CD4-positive, alpha-beta T cell treated with Interleukin-15 for 1 hour (primary cell): ENCODE results near the gene AGFG1.

Source experiments
- DNase-seq: peaks from one replicate; pipeline ENCODE4 v3.0.0-alpha.2; 2020

Gene AGFG1

DNA sequence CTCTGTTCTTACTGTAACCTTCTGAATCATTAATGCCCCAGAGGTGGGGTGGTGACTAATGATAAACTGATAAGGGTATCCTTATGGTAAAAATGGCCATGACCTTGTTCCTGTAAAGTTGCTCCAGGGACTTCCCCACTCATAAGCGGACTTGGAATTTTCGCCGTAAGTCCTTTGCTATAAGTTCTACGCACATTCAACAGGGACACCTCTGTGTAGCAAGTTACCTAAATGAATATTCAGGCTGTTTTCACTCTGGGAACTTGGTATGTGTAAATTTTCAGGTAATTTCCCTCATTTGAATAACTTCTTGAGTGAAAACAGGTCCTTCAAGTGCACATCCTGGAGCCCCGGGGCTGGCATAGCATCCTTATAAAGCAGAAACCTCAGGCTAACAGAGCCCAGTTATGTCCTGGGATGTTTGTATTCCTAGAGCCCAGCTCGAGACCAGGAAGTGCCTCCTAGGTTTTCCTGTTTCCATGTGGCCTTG is 9.4 kb upstream of the AGFG1 start:
- no peak for DNase-seq

DNA sequence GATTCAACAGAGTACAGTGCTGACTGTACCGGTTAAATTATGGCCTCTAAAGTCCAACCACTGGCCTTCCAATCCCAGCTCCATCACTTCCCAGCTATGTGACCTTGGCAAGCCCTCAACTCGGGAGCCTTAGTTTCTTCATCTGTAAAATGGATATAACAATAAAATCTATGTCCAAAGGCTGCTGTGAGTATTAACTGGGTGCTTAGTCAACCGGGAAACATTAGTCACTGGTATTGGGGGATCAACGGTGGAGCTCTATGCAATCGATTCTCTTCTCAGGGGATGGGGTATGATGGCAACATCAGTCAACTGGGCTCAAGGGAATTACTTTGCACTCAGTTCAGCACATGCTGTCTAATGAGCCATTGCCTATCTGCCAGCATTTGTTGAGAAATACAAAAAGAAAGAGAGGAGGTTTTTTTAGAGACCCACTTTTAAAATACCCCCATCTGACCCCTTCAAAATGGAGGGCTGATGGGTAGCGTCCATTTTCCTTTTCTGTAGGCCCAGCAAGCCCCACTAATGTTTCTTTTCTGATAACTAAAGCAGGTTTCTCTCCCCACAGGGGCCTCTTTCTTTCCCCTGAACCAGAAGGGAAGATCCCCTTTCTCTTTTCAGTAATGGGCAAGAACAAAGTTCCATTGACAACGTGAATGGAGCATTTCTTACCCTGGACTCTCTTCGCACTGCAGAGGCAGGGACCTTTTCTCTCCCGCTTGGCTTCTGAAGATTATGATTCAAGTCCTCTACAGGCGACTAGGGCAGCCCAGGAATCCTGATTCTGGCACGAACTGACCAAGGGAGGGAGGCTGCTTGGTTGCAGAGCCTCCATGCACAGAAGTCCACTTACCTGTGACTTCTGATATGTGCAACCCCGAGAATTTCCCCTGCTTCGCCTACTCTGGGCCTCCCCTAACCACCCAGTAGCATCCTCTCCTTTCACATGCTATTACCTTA is 8.7 kb upstream of the AGFG1 start:
- DNase-seq, result no peak

DNA sequence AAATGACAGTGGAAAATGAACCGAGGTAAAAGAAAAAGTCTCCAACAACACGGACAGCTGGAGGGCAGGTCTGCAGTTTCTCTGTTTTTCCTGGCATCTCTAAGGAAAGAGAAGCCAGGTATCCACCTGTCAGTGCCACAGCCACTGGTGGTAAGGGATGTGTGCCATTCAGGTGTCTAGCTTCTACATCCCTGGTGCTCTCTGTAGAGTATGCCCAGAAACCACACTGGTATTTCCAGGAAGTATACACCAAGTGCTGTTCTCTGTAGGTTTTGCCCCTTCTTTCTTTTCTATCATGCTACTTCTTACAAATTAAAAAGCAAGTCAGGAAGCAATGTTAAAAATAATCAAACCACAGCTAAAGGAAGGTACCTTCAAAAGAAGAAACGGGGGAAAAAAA is 7.6 kb upstream of the AGFG1 start:
- no peak for DNase-seq

DNA sequence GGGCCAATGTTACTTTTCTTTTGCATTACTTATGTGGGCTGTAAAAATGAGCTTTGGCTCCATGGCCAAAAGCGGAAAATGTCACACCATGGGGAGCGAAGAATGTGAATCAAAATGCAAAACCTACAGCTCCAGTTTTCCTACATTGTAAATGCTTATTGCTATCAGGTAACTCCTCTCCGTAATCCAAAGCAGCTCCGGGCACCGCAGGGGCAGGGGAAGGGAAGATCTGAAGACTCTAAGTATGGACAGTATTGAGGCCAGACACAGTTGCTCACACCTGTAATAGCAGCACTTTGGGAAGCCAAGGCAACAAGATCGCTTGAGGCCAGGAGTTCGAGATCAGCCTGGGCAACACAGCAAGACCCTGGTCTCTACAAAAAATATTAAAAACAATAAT is 7.1 kb upstream of the AGFG1 start:
- DNase-seq, result no peak

DNA sequence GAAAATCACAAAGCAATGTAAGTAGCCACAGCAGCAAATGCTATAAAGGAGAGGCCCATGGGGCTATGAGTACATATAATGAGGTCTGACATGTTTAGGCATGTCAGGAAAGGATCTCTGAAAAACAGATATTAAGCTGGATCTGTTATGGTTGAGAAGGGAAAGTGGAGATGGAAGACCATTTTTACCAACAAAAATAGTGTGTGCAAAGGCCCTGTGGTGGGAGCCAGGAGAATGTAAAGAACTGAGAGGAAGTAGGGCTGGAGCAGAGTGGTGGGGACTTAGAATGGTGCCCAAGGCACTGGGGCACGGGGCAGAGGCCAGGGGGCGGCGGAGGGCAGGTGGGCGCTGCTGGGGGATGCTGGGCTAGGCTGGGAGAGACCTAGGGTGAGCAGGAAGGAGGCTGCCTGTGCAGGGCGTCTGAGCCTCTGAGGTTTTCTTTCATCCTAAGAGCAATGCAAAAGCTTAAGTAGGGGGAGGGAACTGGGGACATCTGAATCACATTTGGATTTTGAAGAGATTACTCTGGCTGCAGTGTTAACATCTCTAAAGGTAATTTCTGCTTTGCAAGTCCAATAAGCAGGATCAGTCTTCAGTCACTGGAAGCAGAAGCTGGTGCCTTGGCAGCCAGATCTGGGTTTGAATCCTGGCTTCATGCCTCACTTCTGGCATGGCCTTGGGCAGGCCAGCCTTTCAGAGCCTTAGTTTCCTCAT is 4.9 kb upstream of the AGFG1 start:
- DNase-seq, result no peak

DNA sequence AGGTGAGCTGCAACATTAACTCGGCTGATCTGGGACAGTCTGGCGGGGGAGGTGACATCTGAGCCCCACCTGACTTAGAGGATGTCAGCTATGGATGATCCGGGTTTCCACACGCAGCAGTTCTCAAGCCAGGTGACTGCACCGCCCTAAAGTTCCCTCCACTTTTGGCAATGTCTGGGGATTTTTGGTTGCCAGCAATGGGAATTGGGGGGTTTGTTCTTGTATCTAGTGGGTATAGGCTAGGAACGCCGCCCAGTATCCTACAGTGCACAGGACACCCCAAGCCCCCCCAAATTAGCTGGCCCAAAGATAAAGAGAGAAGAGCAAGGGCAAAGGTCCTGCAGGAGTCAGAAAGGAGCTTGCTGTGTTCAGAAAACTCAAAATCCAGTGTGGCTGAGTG is 544 bp upstream of the AGFG1 start:
- no peak for DNase-seq

DNA sequence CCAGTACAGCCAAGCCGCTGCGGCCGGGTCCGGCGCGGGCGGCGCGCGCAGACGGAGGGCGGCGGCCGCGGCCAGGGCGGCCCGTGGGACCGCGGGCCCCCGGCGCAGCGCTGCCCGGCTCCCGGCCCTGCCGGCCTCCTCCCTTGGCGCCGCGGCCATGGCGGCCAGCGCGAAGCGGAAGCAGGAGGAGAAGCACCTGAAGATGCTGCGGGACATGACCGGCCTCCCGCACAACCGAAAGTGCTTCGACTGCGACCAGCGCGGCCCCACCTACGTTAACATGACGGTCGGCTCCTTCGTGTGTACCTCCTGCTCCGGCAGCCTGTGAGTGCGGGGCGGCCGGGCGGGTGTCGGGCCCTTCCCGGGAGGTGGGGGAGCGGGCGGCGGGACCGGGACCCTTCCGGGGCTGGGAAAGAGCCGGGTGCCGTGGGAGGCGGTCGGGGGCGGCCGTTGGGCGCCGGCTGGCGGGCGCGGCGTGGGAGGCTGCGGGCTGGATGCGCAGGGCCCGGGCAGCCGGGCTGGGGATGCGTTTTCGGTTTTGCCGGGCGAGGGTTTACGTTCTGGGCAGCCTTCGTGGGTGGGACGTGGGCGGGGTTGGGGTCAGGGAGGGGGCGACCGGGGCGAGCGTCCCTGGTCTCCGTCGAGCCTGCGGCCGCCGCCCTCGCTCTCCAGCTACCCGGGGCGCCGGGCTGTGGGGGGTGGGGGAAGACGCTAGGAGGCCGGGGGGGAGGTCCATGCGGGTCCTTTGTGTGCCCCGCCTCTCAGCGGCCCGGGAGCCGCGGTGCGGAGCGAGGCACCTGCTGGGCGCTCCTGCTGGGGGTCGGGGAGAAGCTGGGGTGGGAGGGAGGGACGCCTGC is 537 bp downstream of the AGFG1 start:
- DNase-seq, result peak; percentile 49

DNA sequence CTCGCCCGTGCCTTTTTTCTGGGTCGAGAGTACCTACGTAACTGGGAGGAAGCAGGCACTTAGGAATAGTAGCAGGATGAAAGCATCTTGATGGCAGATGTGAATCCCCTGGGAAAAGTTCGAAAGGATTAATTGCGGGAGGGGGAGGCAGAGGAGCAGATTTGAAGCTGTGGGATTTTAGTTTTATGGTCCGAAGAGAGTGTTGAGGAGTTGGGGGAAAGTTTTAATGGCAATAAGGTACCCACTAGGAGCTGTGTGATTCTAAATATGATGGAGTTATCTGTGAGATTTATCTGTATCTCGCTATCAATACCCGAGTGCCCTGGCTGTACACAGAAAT is 1.1 kb downstream of the AGFG1 start:
- DNase-seq, result no peak

DNA sequence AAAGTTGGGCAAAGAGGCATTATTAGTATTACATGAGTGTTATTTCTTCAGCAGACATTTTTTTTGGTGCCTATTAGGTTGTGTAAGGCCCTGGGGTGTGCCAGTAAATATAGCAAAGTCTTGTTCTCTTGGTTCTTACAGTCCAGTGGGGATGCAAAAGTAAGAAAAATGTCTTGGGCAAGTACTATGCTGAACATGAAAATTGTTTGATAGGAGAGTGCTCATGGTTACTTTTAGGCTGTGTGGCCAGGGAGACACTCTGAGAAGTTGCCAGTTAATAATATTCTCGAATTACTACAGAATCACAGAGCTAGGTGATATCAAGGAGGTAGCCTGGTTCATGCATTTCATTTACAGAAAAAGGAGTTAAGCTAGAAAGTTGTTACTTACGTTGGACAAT is 1.9 kb downstream of the AGFG1 start:
- no peak for DNase-seq

DNA sequence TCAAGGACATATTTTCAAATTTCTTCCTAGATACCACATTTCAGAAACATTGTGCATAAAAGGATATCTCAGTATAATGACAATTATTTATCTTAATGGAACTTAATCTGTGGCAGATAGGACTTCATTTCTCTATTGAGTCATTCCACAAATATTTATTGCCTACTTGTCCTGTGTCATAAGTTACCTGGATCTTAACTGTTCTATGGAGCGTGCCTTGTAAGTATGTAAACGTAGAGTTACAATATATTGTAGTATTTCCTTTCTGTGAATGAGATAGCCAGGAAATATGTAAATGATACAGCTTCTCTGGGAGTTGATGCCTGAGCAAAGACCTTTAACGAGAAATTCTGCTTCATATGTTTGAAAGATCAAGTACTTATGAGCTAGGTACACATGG is 2.5 kb downstream of the AGFG1 start:
- DNase-seq, result no peak

DNA sequence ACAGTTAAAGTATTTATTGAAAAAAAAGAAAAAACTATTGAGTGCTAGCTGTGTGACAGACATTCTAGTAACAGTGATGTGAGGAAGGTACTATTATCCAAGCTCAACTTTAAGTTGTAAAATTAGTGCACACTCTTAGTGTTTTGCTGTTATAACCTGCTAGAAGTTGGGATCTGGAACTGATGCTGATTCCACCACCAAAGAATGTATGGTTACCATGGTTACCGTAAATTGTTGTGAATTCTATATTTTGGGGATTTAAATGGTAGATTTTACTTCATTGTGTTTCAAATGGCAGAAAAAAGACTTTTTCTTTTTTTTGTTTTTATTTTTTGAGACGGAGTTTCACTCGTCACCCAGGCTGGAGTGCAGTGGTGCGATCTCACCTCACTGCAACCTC is 5.3 kb downstream of the AGFG1 start:
- DNase-seq, result no peak

DNA sequence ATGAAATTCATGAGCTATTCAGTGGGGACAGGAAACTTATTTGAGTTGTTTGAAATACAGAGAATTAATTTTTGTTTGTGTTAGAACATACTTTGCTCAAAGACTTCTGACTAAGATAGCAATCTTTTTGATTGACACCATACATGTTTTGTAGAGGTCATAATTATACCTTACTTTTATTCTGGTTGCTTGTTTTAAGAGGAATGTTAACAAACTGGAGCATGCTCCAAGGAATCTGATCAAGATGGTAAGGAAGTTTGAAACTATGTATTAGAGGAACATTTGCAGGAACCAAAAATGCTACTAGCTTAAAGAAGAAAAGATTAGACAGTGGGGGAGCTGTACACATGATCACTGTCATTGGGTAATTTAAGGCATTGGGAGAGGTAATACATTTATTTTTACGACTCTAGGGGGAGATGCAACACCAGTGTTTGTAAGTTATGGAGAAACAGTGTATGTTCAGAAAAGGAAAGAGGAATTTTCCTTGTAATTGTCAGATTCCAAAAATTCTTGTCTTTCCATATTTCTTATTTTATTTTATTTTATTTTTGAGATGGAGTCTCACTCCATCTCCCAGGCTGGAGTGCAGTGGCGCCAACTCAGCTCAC is 8.0 kb downstream of the AGFG1 start:
- DNase-seq, result no peak

DNA sequence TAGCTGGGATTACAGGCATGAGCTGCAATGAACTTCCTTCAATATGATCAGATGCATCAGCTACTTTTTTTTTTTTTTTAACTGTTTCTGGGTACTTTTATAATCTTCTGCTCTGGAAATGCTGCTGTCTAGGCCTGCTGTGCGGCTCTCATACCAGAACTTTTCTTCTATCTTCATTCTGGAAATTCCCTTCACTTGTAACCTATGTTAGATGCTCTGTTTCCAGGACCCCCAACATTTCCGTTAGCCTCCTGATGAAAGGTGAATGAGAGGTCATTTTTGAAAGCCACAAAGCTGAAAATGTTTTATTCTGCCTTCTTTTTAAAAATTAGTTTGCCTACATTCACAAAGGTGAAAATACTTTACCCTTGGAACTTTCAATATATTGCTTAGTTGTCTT is 8.6 kb downstream of the AGFG1 start:
- DNase-seq, result no peak

DNA sequence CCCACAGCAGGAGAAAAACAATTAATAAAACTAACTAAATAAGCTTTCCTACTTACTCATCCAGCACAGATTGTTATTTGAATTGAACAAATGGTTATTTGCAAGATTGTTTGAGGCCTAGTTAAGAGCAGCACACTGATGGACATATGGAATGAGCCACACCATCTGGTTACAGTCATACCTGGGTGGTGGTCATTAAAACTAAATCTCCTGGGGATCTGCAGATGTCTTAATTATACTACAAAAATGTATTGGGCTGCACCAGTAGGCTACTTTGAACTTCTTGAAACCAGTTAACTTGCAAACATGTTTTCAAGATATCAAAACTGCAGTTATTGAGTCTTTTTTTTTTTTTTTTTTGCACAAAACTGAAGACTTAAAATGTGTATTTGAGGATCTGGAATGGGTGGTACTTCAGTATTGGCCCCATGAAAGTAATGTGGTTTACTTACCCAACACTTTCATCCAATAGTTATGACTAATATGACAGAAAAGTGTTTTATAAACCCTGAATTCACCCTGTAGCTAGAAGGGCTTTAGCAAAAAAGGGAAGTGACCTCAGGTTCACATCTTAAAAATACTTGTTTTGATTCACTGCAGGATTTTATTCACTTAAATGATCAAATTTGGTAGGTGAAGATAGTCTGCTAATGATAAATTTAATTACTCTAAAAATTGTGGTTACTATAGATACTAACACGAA is 10.8 kb downstream of the AGFG1 start:
- no peak for DNase-seq

DNA sequence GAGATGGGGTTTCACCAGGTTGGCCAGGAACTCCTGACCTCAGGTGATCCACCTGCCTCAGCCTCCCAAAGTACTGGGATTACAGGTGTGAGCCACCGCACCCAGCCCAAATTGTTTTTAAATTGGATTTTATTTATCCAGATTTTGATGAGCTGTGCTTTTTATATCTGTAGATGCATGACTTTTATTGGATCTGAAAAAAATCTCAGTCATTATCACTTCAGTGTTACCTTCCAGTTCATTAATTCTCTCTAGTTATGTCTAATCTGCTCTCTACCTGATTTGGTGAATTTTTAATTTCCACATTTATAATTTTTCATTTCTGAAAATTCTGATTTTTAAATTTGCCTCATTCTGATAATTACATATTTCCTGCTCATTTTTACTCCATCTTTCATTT is 13.5 kb downstream of the AGFG1 start:
- no peak for DNase-seq

DNA sequence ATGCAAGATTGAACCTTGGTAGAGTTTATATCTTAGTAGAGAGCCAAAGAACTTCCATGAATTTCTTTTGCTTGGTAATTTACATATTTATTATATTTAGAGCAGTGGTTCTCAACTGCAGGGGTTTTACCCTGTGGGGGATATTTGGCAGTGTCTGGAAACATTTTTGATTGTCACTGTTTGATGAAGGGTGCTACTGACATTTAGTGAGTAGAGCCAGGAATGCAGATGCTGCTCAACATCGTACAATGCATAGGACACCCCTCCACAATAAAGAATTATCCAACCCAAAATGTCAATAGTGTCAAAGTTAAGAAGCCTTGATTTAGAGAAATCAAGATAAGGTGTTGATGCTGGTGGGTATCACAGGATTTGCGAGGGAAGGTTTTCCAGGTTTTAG is 14.7 kb downstream of the AGFG1 start:
- DNase-seq, result no peak

DNA sequence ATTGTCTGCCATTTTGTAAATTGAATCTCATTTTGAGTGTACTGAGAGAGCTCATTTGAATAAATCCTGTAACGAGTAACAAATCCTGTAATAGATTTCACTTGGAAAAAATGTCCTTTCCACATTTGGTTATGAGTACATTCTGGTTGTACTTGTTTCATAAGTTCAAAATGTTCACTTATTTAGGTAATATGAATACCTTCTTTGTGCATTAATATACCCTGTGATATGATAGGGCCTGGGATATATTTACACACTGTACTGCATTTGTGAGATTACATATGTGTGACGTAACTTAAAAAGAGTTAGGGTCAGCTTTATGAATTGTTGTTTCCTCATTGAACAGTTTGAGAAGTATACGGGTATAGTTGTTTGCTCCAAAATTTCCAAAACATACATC is 16.1 kb downstream of the AGFG1 start:
- no peak for DNase-seq

DNA sequence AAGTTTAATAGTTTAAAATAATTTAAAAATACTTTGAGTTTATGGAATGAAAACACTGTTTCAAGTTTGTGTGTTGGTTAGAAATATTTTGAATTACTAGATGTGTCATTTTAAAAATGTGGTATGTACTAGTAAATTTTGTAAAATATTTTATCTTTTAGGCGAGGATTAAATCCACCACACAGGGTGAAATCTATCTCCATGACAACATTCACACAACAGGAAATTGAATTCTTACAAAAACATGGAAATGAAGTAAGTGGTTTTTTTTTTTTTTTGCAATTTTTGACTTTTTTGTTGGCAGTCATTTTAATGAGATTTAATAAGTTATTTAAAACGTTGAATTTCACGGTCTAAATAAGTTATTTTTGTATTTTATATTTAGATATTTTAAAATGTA is 19.4 kb downstream of the AGFG1 start:
- no peak for DNase-seq

DNA sequence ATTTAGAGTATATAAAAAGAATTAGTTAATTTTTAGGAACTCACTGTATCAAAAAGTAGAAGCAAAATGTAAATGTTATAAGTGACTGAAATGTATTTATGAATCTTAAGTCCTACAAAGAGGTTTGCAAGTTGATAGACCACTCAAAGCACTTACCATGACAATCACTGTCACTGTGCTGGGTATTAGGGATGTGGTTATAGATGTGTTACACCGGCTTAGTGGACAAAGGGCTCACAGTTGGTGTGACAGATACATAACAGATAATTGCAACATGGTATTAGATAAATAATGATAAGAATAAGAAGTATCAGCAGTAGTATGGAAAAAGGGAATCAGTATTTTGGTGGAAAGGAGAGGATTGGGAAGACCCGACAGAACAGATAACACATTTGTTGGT is 21.6 kb downstream of the AGFG1 start:
- no peak for DNase-seq

DNA sequence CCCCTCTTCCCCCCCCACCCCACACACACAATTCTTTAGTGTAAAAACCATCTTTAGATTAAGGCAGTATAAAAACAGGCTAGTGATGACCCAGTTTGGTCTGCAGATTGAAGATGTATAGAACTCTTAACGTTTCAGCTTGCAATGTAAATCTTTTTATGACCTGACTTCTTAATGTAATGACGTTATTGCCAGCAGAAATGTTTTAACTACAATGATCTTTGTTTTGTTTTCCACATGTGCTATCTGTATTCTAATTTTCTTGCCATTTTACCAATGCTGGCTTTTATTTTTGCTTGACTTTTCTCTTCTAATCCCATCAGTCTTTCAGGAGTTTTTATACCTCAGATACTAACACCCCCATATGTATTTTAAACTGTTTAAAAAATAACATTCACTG is 25.2 kb downstream of the AGFG1 start:
- DNase-seq, result no peak

DNA sequence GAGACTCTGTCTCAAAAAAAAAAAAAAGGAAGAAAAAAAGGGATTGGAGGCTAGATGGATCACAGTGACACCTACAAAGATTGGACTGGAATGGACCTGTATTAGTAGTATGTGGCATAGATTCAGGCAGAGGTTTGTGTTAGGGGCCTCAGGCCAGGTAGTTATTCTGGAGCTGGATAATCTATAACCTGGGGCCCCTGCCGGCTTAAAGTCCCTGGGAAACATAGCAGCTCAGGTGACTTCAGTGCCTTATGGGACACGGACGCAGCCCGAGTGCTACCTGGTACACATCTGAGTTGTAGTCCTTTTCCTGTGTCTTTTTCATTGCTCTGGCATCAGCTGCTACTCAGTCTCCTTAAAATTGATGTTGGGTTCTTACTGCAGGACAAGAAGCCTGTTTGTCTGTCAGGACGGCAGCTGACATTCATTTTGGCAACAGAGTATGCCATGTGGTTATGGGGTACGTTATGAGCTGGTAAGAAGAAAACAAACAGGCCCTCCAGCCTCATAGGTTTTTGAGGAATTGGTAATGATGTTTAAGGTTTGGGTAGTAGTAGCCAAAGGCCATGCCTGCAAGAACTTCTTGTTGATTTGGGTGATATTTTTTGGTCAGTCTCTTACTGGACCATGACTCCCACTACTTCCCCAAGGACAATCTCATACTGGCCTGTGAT is 27.8 kb downstream of the AGFG1 start:
- DNase-seq, result no peak

DNA sequence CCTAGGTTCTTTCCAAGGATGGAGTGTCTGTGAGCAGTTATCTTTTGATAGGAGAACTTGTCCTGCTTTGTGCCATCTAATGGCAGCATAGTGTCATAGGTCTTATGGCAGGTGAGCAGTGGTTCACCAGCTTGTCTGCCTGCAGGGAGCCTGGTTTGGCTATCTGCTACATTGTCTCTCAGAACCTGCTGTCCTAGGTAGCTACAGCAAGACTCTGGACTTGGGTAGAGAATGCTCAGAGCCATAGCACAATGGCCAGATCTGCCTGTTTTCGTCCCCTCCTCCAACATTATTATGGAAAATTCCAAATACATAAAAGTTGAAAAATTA is 28.3 kb downstream of the AGFG1 start:
- DNase-seq, result no peak
